OCI-LY7 (cell line): ENCODE measurements around the gene TGM4. TPM values are rescaled to one million over a fixed set of nuclear protein-coding genes. Genes with fewer than 3 reads are reported as not detected.

Experiments used
- BruUV-seq: library from RNA; stranded (reverse); fragments of 400-500 nt; replicated peaks from 2 replicates; lab custom pipeline; 2021; lab: Mats Ljungman, UMichigan
- CTCF ChIA-PET: fragments of 300-600 bp; sonication (Branson Sonifier 250); formaldehyde crosslinking; loops from one replicate; lab custom pipeline; 2022; ENCODE audit warnings: antibody characterized with exemption; ENCODE audit not compliant: unreplicated experiment; lab: Charles Lee
- POLR2A ChIA-PET: fragments of 300-600 bp; sonication (Branson Sonifier 250); formaldehyde crosslinking; loops from one replicate; lab custom pipeline; 2022; ENCODE audit warnings: antibody characterized with exemption; lab: Charles Lee
- DNase-seq: peaks from one replicate; pipeline ENCODE4 v3.0.0-alpha.2; 2015; ENCODE audit warnings: low spot score
- H2AFZ ChIP-seq: fragments of 200-600 bp; sonication (generic), shearing (Covaris generic); 2 replicates; pipeline ENCODE4 v1.6.1; 2014; ENCODE audit warnings: mild to moderate bottlenecking, antibody characterized with exemption, low read length, moderate library complexity
- H3K27ac ChIP-seq: fragments of 200-600 bp; sonication (generic); 2 replicates; pipeline ENCODE4 v1.5.1; 2014; ENCODE audit warnings: mixed run types, low read depth, mild to moderate bottlenecking, moderate library complexity, low read length, inconsistent platforms; ENCODE audit not compliant: poor library complexity, severe bottlenecking
- H3K36me3 ChIP-seq: fragments of 200-600 bp; sonication (generic); 2 replicates; pipeline ENCODE4 v1.6.1; 2014; ENCODE audit warnings: mild to moderate bottlenecking, antibody characterized with exemption, low read length, moderate library complexity, mixed read lengths; ENCODE audit not compliant: insufficient read depth
- H3K4me1 ChIP-seq: fragments of 200-600 bp; sonication (generic); 2 replicates; pipeline ENCODE4 v1.5.1; 2014; ENCODE audit warnings: mild to moderate bottlenecking, low read length; ENCODE audit not compliant: insufficient read depth, poor library complexity, severe bottlenecking
- H3K4me2 ChIP-seq: fragments of 200-600 bp; sonication (generic); 2 replicates; pipeline ENCODE4 v1.6.1; 2014; ENCODE audit warnings: mild to moderate bottlenecking, low read length
- H3K4me3 ChIP-seq: fragments of 200-600 bp; sonication (generic); 2 replicates; pipeline ENCODE4 v1.5.1; 2014; ENCODE audit warnings: mild to moderate bottlenecking, low read depth, low read length; ENCODE audit not compliant: poor library complexity, severe bottlenecking
- H3K79me2 ChIP-seq: fragments of 200-600 bp; sonication (generic); 2 replicates; pipeline ENCODE4 v1.6.1; 2016; ENCODE audit warnings: low read depth, mild to moderate bottlenecking, low read length, moderate library complexity, mixed read lengths; ENCODE audit not compliant: insufficient read depth
- H3K9me2 ChIP-seq: fragments of 200-600 bp; sonication (generic); 2 replicates; pipeline ENCODE4 v1.6.1; 2016; ENCODE audit warnings: mild to moderate bottlenecking, low read length, mixed read lengths; ENCODE audit not compliant: insufficient read depth
- H3K9me3 ChIP-seq: fragments of 200-600 bp; sonication (generic); 2 replicates; pipeline ENCODE4 v1.6.1; 2014; ENCODE audit warnings: mild to moderate bottlenecking, mixed run types, low read length, mixed read lengths
- H4K20me1 ChIP-seq: fragments of 200-600 bp; sonication (generic); 2 replicates; pipeline ENCODE4 v1.6.1; 2014; ENCODE audit warnings: mild to moderate bottlenecking, antibody characterized with exemption, low read length, moderate library complexity, mixed read lengths; ENCODE audit not compliant: insufficient read depth
- CTCF ChIP-seq: fragments of 200-600 bp; sonication (generic); conservative IDR thresholded peaks from 2 replicates; pipeline ENCODE4 v1.5.1; 2014; ENCODE audit warnings: mild to moderate bottlenecking, antibody characterized with exemption, low read length, moderate library complexity, mixed read lengths
- EZH2phosphoT487 ChIP-seq: fragments of 200-600 bp; sonication (generic); IDR thresholded peaks from 2 replicates; pipeline ENCODE4 v1.6.1; 2018; ENCODE audit warnings: low read depth, borderline replicate concordance, mild to moderate bottlenecking, mixed run types, antibody characterized with exemption, low read length, moderate library complexity, mixed read lengths
- intact Hi-C: fragments of 100-400 bp; cut with micrococcal nuclease; formaldehyde crosslinking; loops from one replicate; pipeline ENCODE4 v1.10.0; 2022; ENCODE audit not compliant: unreplicated experiment
- total RNA-seq, 2 experiments: library from RNA; depleted of rRNA in 1 of 2; stranded (reverse); fragments of >200 nt in 1 of 2; shearing (Covaris generic) in 1 of 2; gene quantifications; 2 replicates each; pipeline ENCODE4 v1.2.3, GENCODE V29; 2014 to 2022

Gene TGM4
- total RNA-seq, 2 experiments from 2014 or later = not detected

- Histone ChIP-seq H3K9me3 (peaks cover 26% of the 10 kb centered on the region), H3K4me2 (no peak overlapping the region), H3K27ac (no peak overlapping the region), H3K4me3 (no peak overlapping the region), H3K4me1 (no peaks in the 10 kb centered on the region), H3K79me2 (no peaks in the 10 kb centered on the region), H3K9me2 (no peaks in the 10 kb centered on the region), H2AFZ (no peak overlapping the region), H3K36me3 (peaks cover 89% of the 10 kb centered on the region), H4K20me1 (no peaks in the 10 kb centered on the region)
- BruUV-seq = no TSS peak
- no peak for DNase-seq
- ChIA-PET CTCF (no interaction called here), POLR2A (no interaction called here)
- no peak for TF ChIP-seq EZH2phosphoT487
- intact Hi-C loops = no loop called here
Observed at GRCh38 chr3:44833394-44833793, 41.0 kb upstream of the TGM4 start.

- Histone ChIP-seq H4K20me1 (no peaks in the 10 kb centered on the region), H3K4me3 (no peak overlapping the region), H3K9me2 (no peaks in the 10 kb centered on the region), H3K79me2 (no peaks in the 10 kb centered on the region), H3K4me2 (no peak overlapping the region), H3K36me3 (peaks cover 95% of the 10 kb centered on the region), H3K4me1 (no peaks in the 10 kb centered on the region), H3K9me3 (peaks cover 26% of the 10 kb centered on the region), H3K27ac (no peak overlapping the region), H2AFZ (no peak overlapping the region)
- TF ChIP-seq CTCF (no peak), EZH2phosphoT487 (no peak)
- DNase-seq = no peak
- intact Hi-C loops = no loop called here
- no TSS peak for BruUV-seq
- ChIA-PET CTCF (no interaction called here), POLR2A (interaction anchor here (0.6 kb wide), 1 partner anchor 21 kb away, joined by 3 read pairs; no protein-coding TSS in a partner anchor)
Observed at GRCh38 chr3:44835684-44836083, 38.7 kb upstream of the TGM4 start.

- H3K4me2 ChIP-seq = no peak overlapping the region
- DNase-seq = no peak
- BruUV-seq = no TSS peak
- TF ChIP-seq CTCF = no peak
- TF ChIP-seq EZH2phosphoT487 = no peak
- H3K27ac ChIP-seq = no peak overlapping the region
- no peaks in the 10 kb centered on the region for H4K20me1 ChIP-seq
- no peaks in the 10 kb centered on the region for H3K4me1 ChIP-seq
- ChIA-PET POLR2A (interaction anchor here (1.4 kb wide), 1 partner anchor 77 kb away, joined by 3 read pairs; no protein-coding TSS in a partner anchor), CTCF (interaction anchor here (0.5 kb wide), 1 partner anchor 1412 kb away, joined by 3 read pairs; no protein-coding TSS in a partner anchor)
- H3K9me2 ChIP-seq = no peaks in the 10 kb centered on the region
- H3K9me3 ChIP-seq = peaks cover 9% of the 10 kb centered on the region
- no peak overlapping the region for H3K4me3 ChIP-seq
- no peaks in the 10 kb centered on the region for H3K79me2 ChIP-seq
- intact Hi-C loops = no loop called here
- peaks cover 96% of the 10 kb centered on the region for H3K36me3 ChIP-seq
- no peak overlapping the region for H2AFZ ChIP-seq
Observed at GRCh38 chr3:44842376-44842775, 32.0 kb upstream of the TGM4 start.
